Measurements from ENCODE around the gene MORC2. TPM values are rescaled to one million over a fixed set of nuclear protein-coding genes. Genes with fewer than 3 reads are reported as not detected.
A peak's percentile ranks its signal among the peaks of the same experiment; 100 is the strongest.

Gene MORC2
- total and polyA plus RNA-seq, 2 of the 13 experiments (the other 11 are each of a cell fraction or from before 2014, with no cell fraction given) = 11.9 to 18.3 TPM

DNA sequence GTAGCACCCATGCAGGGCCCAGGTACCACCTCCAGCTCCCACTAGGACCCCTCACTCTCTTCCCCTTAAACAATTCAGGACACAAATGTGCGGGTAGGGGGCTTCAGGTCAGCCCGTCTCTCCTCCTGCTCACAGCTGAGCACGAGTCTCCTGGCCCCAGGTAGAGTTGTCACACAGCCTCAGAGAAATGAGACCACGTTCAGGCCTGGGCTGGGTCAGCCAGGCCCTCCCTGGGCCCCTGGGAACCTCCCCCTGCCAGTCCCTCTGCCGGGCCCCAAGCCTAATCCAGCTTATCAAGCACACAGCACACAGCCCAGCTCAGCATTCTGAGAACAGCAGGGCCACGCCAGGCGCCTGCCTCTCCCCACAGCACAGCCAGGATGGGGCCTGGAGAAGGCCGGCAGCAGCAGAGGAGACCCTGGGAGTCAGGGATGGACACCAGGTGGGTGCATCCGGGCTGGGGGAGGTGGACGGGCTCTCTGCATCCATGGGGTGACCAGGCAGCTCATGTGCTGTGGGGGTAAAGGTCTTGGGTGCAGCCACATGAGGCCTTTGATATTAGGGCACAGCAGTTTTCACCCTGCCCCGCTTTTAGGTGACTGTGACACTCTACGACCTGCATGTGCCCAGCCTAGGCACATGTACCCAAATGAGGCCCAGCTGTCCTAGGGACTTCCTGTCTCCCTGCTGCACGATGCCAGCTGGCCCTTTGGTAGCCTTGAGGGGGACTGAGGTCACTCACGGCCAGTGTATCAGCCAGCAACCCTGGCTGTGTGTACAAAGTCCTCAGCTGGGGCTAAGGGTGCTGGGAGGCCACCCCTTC, 87.0 kb downstream of the MORC2 start (continued):
- TF ChIP-seq, protein P1, sequence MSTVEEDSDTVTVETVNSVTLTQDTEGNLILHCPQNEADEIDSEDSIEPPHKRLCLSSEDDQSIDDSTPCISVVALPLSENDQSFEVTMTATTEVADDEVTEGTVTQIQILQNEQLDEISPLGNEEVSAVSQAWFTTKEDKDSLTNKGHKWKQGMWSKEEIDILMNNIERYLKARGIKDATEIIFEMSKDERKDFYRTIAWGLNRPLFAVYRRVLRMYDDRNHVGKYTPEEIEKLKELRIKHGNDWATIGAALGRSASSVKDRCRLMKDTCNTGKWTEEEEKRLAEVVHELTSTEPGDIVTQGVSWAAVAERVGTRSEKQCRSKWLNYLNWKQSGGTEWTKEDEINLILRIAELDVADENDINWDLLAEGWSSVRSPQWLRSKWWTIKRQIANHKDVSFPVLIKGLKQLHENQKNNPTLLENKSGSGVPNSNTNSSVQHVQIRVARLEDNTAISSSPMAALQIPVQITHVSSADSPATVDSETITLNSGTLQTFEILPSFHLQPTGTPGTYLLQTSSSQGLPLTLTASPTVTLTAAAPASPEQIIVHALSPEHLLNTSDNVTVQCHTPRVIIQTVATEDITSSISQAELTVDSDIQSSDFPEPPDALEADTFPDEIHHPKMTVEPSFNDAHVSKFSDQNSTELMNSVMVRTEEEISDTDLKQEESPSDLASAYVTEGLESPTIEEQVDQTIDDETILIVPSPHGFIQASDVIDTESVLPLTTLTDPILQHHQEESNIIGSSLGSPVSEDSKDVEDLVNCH (CRISPR knock-in tag; IDR thresholded peaks at IDR 0.05) = no peak
- TF ChIP-seq RNF2 (conservative IDR thresholded peaks at IDR 0.05; ENCODE audit: low read depth) (no peak; the same call in 1 of the 2 replicates), FLYWCH1 (CRISPR knock-in tag; IDR thresholded peaks at IDR 0.05) (no peak), AGO2 (optimal IDR thresholded peaks at IDR 0.05; ENCODE audit: low read depth, low read length) (no peak), ZNF775 (CRISPR knock-in tag; IDR thresholded peaks at IDR 0.05; ENCODE audit: borderline replicate concordance) (no peak), CENPT (CRISPR knock-in tag; IDR thresholded peaks at IDR 0.05; ENCODE audit: low read depth) (no peak), ZNF350 (CRISPR knock-in tag; IDR thresholded peaks at IDR 0.05; ENCODE audit: borderline replicate concordance, low read depth) (no peak), SIX1 (CRISPR knock-in tag; IDR thresholded peaks at IDR 0.05; ENCODE audit: borderline replicate concordance) (no peak), ZNF451 (CRISPR knock-in tag; IDR thresholded peaks at IDR 0.05) (no peak), FIP1L1 (IDR thresholded peaks at IDR 0.05; ENCODE audit: borderline replicate concordance, insufficient read depth, low read depth, low read length) (no peak), ZNF441 (CRISPR knock-in tag; IDR thresholded peaks at IDR 0.05; ENCODE audit: borderline replicate concordance) (no peak), ASH2L (IDR thresholded peaks at IDR 0.05; ENCODE audit: insufficient read length, low read depth, low read length) (peak; percentile 58), NFIC (IDR thresholded peaks at IDR 0.05; ENCODE audit: low read length) (no peak), ARNTL (CRISPR knock-in tag; IDR thresholded peaks at IDR 0.05) (no peak), PHF21A (CRISPR knock-in tag; IDR thresholded peaks at IDR 0.05) (peak; percentile 85), MED1 (CRISPR knock-in tag; IDR thresholded peaks at IDR 0.05) (peak; percentile 52; the same call in 1 of the 2 replicates), ZNF607 (CRISPR knock-in tag; IDR thresholded peaks at IDR 0.05; ENCODE audit: borderline replicate concordance) (peak; percentile 38; the same call in 1 of the 2 replicates), ZNF124 (CRISPR knock-in tag; IDR thresholded peaks at IDR 0.05) (no peak), ZNF672 (CRISPR knock-in tag; IDR thresholded peaks at IDR 0.05) (no peak)
- TF ChIP-seq, protein P2, sequence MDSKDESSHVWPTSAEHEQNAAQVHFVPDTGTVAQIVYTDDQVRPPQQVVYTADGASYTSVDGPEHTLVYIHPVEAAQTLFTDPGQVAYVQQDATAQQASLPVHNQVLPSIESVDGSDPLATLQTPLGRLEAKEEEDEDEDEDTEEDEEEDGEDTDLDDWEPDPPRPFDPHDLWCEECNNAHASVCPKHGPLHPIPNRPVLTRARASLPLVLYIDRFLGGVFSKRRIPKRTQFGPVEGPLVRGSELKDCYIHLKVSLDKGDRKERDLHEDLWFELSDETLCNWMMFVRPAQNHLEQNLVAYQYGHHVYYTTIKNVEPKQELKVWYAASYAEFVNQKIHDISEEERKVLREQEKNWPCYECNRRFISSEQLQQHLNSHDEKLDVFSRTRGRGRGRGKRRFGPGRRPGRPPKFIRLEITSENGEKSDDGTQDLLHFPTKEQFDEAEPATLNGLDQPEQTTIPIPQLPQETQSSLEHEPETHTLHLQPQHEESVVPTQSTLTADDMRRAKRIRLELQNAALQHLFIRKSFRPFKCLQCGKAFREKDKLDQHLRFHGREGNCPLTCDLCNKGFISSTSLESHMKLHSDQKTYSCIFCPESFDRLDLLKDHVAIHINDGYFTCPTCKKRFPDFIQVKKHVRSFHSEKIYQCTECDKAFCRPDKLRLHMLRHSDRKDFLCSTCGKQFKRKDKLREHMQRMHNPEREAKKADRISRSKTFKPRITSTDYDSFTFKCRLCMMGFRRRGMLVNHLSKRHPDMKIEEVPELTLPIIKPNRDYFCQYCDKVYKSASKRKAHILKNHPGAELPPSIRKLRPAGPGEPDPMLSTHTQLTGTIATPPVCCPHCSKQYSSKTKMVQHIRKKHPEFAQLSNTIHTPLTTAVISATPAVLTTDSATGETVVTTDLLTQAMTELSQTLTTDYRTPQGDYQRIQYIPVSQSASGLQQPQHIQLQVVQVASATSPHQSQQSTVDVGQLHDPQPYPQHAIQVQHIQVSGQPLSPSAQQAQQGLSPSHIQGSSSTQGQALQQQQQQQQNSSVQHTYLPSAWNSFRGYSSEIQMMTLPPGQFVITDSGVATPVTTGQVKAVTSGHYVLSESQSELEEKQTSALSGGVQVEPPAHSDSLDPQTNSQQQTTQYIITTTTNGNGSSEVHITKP (CRISPR knock-in tag; IDR thresholded peaks at IDR 0.05; ENCODE audit: low read depth) = no peak
- TF ChIP-seq, protein P3, sequence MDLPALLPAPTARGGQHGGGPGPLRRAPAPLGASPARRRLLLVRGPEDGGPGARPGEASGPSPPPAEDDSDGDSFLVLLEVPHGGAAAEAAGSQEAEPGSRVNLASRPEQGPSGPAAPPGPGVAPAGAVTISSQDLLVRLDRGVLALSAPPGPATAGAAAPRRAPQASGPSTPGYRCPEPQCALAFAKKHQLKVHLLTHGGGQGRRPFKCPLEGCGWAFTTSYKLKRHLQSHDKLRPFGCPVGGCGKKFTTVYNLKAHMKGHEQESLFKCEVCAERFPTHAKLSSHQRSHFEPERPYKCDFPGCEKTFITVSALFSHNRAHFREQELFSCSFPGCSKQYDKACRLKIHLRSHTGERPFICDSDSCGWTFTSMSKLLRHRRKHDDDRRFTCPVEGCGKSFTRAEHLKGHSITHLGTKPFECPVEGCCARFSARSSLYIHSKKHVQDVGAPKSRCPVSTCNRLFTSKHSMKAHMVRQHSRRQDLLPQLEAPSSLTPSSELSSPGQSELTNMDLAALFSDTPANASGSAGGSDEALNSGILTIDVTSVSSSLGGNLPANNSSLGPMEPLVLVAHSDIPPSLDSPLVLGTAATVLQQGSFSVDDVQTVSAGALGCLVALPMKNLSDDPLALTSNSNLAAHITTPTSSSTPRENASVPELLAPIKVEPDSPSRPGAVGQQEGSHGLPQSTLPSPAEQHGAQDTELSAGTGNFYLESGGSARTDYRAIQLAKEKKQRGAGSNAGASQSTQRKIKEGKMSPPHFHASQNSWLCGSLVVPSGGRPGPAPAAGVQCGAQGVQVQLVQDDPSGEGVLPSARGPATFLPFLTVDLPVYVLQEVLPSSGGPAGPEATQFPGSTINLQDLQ (CRISPR knock-in tag; IDR thresholded peaks at IDR 0.05) = no peak

Data from HepG2 (cell line).